NCI-H2196 treated with DMSO at 0.1 percent for 48 hours (cell line): ENCODE results near the gene EMX1.

Source experiments
- DNase-seq: peaks from one replicate; lab custom pipeline; 2025; ENCODE audit not compliant: unreplicated experiment; lab: John Stamatoyannopoulos, UW

The EMX1 gene

DNA sequence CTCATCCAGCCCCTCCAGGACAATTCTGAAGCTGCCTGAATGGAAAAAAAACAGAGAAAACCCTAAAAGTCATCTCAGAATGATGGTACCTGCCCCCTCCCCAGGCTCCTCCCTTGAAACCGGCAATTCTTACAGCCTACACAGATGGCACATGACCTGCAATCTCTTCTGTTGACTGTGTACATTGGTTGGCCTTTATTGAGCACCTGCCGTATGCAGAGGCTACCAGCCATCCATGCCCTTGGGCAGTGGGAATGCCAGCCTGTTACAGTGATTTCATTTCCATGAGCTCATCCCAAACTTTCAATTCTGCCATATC lies 57.1 kb downstream of the EMX1 start:
- no peak for DNase-seq

DNA sequence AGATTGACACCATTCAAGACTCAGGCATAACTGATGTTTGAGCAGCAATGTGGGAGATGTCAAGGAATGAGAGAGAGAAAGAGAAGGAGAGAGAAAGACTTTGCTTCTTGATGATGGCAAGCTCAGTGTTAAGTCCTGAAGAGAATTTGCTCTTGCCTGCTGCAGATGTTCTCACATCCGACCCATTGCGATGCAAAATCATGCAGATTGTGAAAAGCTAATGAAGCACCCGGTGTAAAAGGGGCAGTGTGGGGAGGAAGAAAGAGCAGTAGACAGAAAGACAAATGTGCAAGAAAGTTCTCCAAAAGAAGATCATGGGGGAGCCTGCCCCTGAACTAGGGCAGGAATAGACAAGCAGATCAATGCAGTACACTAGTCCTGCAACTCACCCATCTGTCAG lies 57.7 kb downstream of the EMX1 start:
- no peak for DNase-seq

DNA sequence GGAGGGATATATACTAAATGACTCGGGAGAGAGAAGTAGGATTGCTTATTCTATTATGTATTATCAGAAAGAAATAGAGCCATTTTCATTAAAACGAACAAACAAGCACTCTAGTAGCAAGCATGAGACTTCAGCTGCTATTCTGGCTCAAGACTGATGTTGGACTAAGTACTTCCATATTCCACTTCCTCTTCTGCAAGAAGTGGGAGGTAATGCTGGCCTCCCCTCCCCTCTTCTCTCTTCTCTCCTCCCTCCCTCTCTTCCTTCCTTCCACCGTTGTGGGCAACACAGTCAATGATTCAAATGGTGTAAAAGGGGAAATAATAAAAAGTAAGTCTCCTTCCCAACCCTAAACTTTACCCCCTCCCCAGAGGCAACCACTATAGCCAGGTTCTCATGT lies 62.6 kb downstream of the EMX1 start:
- no peak for DNase-seq

DNA sequence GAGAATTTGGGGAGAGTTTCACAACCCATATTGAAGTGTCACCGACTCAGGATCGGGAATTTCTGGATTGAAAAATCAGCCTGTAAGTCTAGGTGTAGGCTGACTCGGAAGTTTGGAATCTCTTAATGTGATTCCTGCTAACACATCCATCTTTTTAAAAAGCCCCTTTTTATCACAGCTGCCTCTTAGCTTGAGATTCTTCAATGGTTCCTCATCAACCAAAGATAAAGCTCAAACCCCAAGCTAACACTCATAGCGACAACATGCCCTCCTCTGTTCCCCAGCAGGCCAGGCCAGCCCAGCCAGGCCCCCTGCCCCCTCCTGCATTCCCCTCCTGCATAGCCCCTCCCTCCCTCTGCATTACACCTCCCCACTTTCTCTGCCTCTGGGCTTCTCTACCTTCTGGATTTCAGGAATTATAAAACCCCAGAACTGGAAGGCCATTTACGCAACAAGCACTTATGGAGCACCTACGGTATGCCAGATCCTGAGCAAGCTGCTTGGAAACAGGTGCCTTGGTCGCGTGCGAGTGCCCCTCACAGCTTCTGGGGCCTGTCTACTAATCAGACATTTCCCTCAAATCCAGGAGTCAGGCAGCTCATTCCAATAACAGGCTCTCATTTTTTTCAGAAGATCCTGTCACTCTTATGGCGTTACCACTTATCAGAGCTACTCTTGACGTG lies 63.4 kb downstream of the EMX1 start:
- no peak for DNase-seq

DNA sequence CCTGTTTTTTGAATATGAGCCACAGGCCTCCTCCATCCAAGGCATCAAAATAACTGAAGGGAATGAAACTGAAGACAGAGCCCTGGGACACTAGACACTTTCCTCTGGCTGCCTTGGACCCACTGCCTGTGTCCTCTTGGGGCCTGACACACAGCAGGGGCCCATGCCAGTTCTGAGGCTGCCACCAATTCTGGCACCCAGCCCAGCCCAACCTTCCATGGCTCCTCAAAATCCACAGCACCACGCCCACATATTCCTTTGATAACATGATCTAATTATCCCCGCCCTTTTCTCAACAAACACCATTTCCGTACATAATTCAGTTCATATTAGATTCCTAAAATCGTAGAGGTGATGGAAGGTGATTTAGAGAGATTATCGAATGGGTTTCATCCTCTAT lies 64.2 kb downstream of the EMX1 start:
- no peak for DNase-seq

DNA sequence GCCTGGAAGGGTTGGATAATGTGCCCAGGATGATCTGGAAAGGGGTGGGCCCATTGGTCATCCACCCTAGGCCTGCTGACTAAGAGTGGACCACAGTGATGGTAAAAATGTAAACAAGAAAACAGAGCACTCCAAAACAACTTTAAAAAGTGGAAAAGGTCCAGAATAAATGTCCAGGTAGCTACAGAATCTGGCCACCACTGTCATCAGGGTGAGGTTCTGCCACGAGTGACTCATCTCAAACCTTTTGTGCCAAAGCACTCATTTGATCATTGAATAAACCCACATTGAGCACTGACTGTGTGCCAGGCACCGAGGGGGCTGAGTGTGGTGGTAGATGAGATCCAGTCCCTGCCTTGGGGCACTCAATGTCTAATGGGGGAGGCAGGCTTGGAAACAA lies 64.9 kb downstream of the EMX1 start:
- DNase-seq = no peak

DNA sequence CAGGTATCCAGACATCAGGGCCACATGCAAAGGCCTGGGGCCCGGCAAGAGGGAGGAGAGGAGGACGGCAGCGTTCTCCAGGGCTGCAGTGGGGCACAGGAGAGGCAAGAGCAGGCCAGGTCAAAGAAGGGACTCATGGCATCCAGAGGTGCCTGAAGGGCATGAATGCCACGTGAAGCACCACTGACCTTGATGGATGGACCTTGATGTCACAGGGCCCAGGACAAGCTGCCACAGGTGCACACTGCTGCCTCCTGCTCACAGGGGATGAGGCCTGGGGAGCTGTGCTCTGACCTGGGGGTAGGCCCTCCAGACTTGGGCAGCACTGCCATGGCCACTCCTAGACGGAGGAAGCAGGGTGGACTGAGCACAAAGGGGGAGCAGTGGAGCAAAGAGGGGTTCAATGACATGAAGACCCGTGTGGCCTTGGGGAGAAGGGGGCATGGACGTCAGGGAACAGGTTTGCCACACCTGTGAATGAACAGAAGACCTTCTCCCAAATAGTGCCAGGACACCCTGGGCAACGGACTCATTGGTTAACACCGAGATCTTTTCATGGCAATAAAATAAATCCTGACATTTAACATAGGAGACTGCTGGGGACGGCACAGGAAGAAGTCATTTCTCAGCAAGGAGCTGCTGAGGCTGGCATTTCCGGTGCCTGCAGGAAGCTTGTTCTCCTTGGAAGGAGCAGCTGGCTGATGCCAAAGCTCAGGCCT lies 65.6 kb downstream of the EMX1 start:
- DNase-seq = no peak

DNA sequence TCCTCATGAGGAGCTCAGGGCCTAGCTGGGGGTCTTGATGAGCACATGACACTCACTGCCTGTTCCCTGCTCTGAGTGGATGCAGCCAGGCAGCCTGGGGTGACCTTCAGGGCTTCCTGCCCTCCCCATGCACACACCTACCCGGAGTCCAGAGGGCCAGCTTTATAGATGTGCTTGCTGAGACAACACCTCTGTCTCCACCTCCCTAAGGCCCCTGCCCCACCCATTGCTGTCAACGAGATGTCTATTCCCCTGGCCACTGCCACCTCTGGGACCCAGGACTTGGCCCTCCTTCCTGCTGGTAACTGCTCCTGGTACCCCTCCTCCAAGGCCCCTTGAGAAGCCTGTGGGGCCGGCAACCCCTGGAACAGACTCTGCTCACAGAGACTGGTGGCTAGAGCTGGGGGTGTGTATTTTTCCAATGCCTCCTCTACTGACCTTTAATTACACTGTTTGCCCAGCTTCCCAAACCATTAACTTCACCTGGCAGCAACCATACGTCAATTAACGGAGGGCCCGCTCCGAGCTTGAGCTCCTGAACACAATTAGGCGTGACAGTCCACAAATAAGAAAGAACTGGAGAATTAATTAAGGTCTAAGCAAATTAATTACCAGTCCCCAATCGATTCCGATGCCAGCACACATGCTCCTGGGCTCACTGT lies 66.3 kb downstream of the EMX1 start:
- DNase-seq = no peak

DNA sequence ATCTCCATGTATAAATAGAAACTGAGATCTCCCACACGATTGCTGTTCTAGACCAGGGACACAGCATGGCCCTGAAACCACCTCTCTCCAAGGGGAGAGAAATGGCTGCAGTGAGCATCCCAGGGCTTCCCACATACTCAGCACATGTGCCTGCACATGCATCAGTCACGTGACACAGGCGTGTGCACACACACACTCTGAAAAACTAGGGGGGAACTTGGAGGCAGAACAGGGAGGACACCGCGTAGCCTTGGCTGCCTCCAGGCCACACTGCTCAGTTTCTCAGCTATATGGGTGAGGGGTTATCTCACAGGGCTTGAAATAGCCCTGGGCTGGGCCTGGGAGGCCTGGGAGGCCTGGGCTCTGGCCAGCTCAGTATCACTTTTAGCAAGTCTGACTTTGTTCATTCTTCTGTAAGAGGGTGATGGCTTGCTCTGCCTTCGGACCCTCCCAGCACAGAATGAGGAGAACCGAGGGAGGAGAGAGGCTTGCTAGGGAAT lies 66.9 kb downstream of the EMX1 start:
- DNase-seq = no peak
